NB4 (cell line): Measurements from ENCODE around the gene CAMK2D.

Experiments
- POLR2A ChIP-seq: IDR thresholded peaks from 2 replicates; pipeline ENCODE4 v1.6.1; 2011; ENCODE audit warnings: mild to moderate bottlenecking; ENCODE audit not compliant: insufficient read length; ENCODE audit errors: extremely low read depth
- TF ChIP-seq, protein P1 (sequence below): IDR thresholded peaks from one replicate; pipeline ENCODE4 v1.5.1; 2012; ENCODE audit warnings: low read depth, low read length

DNA sequence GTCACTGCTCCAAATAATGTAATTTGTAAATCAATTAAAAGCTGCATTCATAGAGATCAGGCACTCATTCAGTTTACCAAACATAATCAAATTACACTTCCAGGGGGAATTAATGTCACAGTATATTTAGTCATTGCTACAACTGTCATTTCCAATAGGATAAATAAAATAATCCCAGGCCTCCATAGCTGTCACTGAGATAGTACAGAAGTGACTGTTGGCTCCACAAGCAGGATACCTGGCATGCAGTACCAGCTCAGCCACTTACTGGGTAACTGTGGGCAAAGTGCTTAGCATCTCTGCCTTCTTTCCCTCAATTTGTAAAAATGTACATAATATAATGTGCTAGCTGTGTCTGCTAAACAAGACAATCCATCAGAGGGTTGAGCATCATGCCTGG is 128.1 kb downstream of the CAMK2D start:
- TF ChIP-seq, protein P1, sequence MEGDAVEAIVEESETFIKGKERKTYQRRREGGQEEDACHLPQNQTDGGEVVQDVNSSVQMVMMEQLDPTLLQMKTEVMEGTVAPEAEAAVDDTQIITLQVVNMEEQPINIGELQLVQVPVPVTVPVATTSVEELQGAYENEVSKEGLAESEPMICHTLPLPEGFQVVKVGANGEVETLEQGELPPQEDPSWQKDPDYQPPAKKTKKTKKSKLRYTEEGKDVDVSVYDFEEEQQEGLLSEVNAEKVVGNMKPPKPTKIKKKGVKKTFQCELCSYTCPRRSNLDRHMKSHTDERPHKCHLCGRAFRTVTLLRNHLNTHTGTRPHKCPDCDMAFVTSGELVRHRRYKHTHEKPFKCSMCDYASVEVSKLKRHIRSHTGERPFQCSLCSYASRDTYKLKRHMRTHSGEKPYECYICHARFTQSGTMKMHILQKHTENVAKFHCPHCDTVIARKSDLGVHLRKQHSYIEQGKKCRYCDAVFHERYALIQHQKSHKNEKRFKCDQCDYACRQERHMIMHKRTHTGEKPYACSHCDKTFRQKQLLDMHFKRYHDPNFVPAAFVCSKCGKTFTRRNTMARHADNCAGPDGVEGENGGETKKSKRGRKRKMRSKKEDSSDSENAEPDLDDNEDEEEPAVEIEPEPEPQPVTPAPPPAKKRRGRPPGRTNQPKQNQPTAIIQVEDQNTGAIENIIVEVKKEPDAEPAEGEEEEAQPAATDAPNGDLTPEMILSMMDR = no peak
- TF ChIP-seq POLR2A = no peak
